GM19452 (cell line): Measurements from ENCODE around the gene RPS27L.

Experiments used
- ATAC-seq: cut with Tn5 transposase; IDR thresholded peaks from one replicate; pipeline ENCODE4 v1.9.1; 2021; ENCODE audit not compliant: unreplicated experiment

The RPS27L gene

GRCh38 chr15:63188247-63188925 is 31.1 kb upstream of the RPS27L start:
- ATAC-seq: no peak

GRCh38 chr15:63187589-63188226 is 30.4 kb upstream of the RPS27L start:
- ATAC-seq: no peak

- ATAC-seq: no peak
These were observed 28.8 kb upstream of the RPS27L start for GRCh38 chr15:63186065-63186464.

- no peak for ATAC-seq
These were observed 27.9 kb upstream of the RPS27L start for GRCh38 chr15:63185206-63185605.

GRCh38 chr15:63181648-63182047 is 24.4 kb upstream of the RPS27L start:
- no peak for ATAC-seq

- no peak for ATAC-seq
These were observed 23.5 kb upstream of the RPS27L start for GRCh38 chr15:63180746-63181145.

GRCh38 chr15:63178034-63178433 is 20.8 kb upstream of the RPS27L start:
- no peak for ATAC-seq

GRCh38 chr15:63176302-63176701 is 19.0 kb upstream of the RPS27L start:
- no peak for ATAC-seq

GRCh38 chr15:63172851-63173451 is 15.7 kb upstream of the RPS27L start:
- ATAC-seq: no peak

- no peak for ATAC-seq
These were observed 15.1 kb upstream of the RPS27L start for GRCh38 chr15:63172376-63172775.

- no peak for ATAC-seq
These were observed 12.5 kb upstream of the RPS27L start for GRCh38 chr15:63169788-63170187.

- no peak for ATAC-seq
These were observed 8.9 kb upstream of the RPS27L start for GRCh38 chr15:63166219-63166618.

- ATAC-seq: no peak
These were observed 8.0 kb upstream of the RPS27L start for GRCh38 chr15:63165166-63165859.

GRCh38 chr15:63163217-63163616 is 5.9 kb upstream of the RPS27L start:
- no peak for ATAC-seq

- no peak for ATAC-seq
These were observed 3.4 kb upstream of the RPS27L start for GRCh38 chr15:63160638-63161037.

- ATAC-seq: peak; percentile 31
These were observed 684 bp upstream of the RPS27L start for GRCh38 chr15:63157891-63158431.

GRCh38 chr15:63156755-63157117 is 541 bp downstream of the RPS27L start:
- no peak for ATAC-seq

- no peak for ATAC-seq
These were observed 1.1 kb downstream of the RPS27L start for GRCh38 chr15:63156086-63156710.

GRCh38 chr15:63155486-63155885 is 1.8 kb downstream of the RPS27L start:
- ATAC-seq: no peak

- no peak for ATAC-seq
These were observed 5.6 kb downstream of the RPS27L start for GRCh38 chr15:63151665-63152064.

GRCh38 chr15:63146684-63147083 is 10.6 kb downstream of the RPS27L start:
- ATAC-seq: no peak
